ENCODE results near the gene IL4R. TPM values are rescaled to one million over a fixed set of nuclear protein-coding genes. Genes with fewer than 3 reads are reported as not detected.

The IL4R gene
- 23.4 and 23.6 TPM in 2 replicates for total RNA-seq
- long read RNA-seq, partial matches to known transcripts, result 0 of 2 reads
- long read RNA-seq, other reads (novel, unspliced or antisense), result 1 of 2 reads

- H3K27ac Mint-ChIP-seq, result peak within 1 kb of the TSS; percentile 97
- DNase-seq (ENCODE audit: low spot score, unreplicated experiment), result peak; percentile 53
- peaks cover 12% of the 10 kb centered on the region for H3K4me1 Mint-ChIP-seq (ENCODE audit: low read depth)
- H3K4me3 Mint-ChIP-seq (ENCODE audit: low read depth), result peak within 1 kb of the TSS; percentile 91
- TF ChIP-seq CTCF (IDR thresholded peaks at IDR 0.05; ENCODE audit: unreplicated experiment), result no peak
- H3K36me3 Mint-ChIP-seq (ENCODE audit: insufficient read depth), result no peaks in the 10 kb centered on the region
- no peaks in the 10 kb centered on the region for H3K9me3 Mint-ChIP-seq (ENCODE audit: low read depth)
- H3K27me3 Mint-ChIP-seq, result peaks cover 2% of the 10 kb centered on the region
Observed at GRCh38 chr16:27313422-27314160, at the start of gene IL4R. Gene IL4R, plus strand, starts transcription at chr16:27313974. Its CDS starts 26,230 bp downstream, at chr16:27340204.

GRCh38 chr16:27264151-27264550, 49.6 kb upstream of the IL4R start:
- no peak for TF ChIP-seq CTCF (IDR thresholded peaks at IDR 0.05; ENCODE audit: unreplicated experiment)
- H3K36me3 Mint-ChIP-seq (ENCODE audit: insufficient read depth), result no peaks in the 10 kb centered on the region
- H3K4me3 Mint-ChIP-seq (ENCODE audit: low read depth), result no peak overlapping the region
- H3K4me1 Mint-ChIP-seq (ENCODE audit: low read depth), result peaks cover 16% of the 10 kb centered on the region
- no peak for DNase-seq (ENCODE audit: low spot score, unreplicated experiment)
- no peak overlapping the region for H3K27ac Mint-ChIP-seq
- no peaks in the 10 kb centered on the region for H3K9me3 Mint-ChIP-seq (ENCODE audit: low read depth)
- no peaks in the 10 kb centered on the region for H3K27me3 Mint-ChIP-seq

DNA sequence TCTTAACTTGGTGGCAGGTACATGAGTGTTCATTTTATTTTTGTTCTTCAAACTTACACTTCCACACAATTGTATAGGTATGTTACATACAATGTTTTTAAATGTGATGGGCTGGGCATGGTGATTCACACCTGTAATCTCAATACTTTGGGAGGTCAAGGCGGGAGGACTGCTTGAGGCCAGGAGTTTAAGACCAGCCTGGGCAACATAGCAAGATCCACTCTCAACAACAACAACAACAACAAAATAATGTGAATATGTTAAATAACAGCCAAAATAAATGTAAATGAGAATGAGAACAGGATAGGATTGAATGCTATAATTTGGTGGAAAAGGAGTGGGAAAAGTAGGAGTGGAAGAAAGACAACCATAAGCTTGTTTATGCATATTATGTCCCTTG, 47.8 kb upstream of the IL4R start:
- TF ChIP-seq CTCF (IDR thresholded peaks at IDR 0.05; ENCODE audit: unreplicated experiment), result no peak
- no peak for DNase-seq (ENCODE audit: low spot score, unreplicated experiment)
- Mint-ChIP-seq H3K27me3 (no peaks in the 10 kb centered on the region), H3K27ac (no peak overlapping the region), H3K9me3 (ENCODE audit: low read depth) (no peaks in the 10 kb centered on the region), H3K4me1 (ENCODE audit: low read depth) (peaks cover 15% of the 10 kb centered on the region), H3K36me3 (ENCODE audit: insufficient read depth) (no peaks in the 10 kb centered on the region), H3K4me3 (ENCODE audit: low read depth) (no peak overlapping the region)

GRCh38 chr16:27267037-27267677, 46.6 kb upstream of the IL4R start:
- peak overlapping the region; percentile 35 for H3K4me3 Mint-ChIP-seq (ENCODE audit: low read depth)
- no peaks in the 10 kb centered on the region for H3K36me3 Mint-ChIP-seq (ENCODE audit: insufficient read depth)
- H3K27ac Mint-ChIP-seq, result no peak overlapping the region
- TF ChIP-seq CTCF (IDR thresholded peaks at IDR 0.05; ENCODE audit: unreplicated experiment), result no peak
- H3K9me3 Mint-ChIP-seq (ENCODE audit: low read depth), result no peaks in the 10 kb centered on the region
- no peak for DNase-seq (ENCODE audit: low spot score, unreplicated experiment)
- H3K27me3 Mint-ChIP-seq, result no peaks in the 10 kb centered on the region
- H3K4me1 Mint-ChIP-seq (ENCODE audit: low read depth), result peaks cover 10% of the 10 kb centered on the region

DNA sequence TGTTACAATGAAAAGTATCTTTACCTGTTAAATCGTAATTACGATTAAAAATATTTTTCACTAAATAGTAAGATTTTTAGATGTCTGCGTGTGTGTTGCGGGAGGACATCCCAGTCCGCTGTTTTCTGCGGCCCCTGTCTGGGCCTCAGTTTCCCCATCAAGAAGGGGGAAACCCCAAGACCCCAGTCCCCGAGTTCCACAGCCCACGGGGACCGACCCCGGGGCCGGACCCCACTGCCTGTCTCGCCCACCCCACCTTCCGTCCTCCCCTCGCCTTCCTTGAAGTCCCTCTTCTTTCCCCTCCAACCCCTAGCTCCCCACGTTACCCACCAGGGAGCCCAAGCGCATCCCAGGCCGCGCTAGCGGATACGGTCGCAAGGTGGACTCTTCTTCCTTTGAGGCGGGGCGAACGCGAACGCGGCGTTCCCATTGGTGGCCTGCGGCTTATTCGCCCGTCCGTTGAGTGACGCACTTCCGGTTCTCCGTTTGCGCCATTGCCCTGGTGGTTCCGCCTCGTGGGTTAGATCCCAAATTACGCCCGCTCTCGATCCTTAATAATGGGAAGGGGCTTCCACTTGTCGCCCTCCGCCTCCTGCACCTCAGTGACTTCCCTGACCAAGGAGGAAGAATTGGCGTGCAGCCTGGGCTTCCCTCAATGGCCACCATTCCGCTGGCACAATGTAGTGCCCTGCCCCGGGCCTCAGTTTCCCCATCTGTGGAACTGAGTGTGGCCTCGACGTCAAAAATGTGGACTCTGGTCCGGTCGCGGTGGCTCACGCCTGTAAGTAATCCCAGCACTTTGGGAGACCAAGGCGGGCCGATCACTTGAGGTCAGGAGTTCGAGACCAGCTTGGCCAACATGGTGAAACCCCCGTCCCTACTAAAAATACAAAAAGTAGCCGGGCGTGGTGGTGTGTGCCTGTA, 45.1 kb upstream of the IL4R start, which contains the start of gene NSMCE1:
TSS of gene NSMCE1 (minus strand) at position 397 of the 924 bp plus-strand sequence. CDS start 11,202 bp downstream, outside the sequence.
- peak; percentile 75 for DNase-seq (ENCODE audit: low spot score, unreplicated experiment)
- Mint-ChIP-seq H3K27me3 (no peaks in the 10 kb centered on the region), H3K4me3 (ENCODE audit: low read depth) (peak within 1 kb of the TSS; percentile 84), H3K36me3 (ENCODE audit: insufficient read depth) (no peaks in the 10 kb centered on the region), H3K9me3 (ENCODE audit: low read depth) (no peaks in the 10 kb centered on the region), H3K4me1 (ENCODE audit: low read depth) (peaks cover 5% of the 10 kb centered on the region), H3K27ac (peak within 1 kb of the TSS; percentile 93)
- no peak for TF ChIP-seq CTCF (IDR thresholded peaks at IDR 0.05; ENCODE audit: unreplicated experiment)
